SU-DHL-6 (cell line): ENCODE measurements around the gene FAM162A.

Experiments used
- EZH2phosphoT487 ChIP-seq: fragments of 200-600 bp; sonication (generic), shearing (Covaris generic); conservative IDR thresholded peaks from 2 replicates; pipeline ENCODE4 v1.6.1; 2018; ENCODE audit warnings: mild to moderate bottlenecking, antibody characterized with exemption, low read length, moderate library complexity, mixed read lengths
- TF ChIP-seq, protein P1 (sequence below): fragments of 200-600 bp; sonication (generic); IDR thresholded peaks from one replicate; pipeline ENCODE4 v1.5.1; 2017; ENCODE audit warnings: antibody characterized with exemption, mild to moderate bottlenecking, low read length, moderate library complexity; ENCODE audit not compliant: insufficient read depth, poor library complexity, severe bottlenecking

DNA sequence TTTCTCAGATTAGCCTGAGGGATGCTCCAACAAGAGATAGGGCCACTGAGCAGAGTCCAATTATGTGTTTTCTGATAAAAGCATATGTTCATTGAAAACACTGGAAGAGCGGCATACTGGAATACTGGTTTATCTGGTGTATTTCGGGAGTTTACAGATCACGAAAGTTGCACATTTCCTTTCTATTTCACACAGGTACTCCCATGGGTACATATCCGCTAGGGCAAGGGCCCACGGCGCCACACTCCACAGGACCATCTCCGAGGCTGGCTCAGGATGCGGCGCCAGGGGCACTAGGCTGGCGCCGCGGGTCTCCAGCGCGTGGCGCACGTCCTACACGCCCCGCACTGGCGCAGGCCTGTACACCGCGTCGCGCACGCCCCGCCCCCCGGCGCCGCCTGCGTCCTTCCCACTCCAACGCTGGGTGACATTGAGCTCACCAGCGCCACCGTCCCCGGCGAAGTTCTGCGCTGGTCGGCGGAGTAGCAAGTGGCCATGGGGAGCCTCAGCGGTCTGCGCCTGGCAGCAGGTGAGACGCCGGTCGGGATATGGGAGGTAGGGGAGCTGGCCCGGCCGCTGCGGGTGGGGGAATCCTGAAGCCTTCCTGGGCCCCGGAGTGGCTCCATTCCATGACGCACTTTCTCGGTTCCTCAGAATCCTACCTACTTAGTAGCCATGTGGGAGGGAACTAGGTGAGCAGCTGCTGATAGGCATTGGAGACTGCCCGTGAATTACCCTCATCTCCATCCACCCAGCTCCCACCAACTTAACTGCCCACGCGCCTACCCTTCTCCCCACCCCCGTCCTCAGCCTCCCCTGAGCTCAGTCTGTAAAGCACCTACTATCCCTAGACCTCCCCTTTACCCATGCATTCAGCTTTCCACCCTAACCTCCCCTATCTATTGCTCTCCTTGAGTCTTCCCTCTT lies at the start of gene FAM162A:
- TF ChIP-seq, protein P1, sequence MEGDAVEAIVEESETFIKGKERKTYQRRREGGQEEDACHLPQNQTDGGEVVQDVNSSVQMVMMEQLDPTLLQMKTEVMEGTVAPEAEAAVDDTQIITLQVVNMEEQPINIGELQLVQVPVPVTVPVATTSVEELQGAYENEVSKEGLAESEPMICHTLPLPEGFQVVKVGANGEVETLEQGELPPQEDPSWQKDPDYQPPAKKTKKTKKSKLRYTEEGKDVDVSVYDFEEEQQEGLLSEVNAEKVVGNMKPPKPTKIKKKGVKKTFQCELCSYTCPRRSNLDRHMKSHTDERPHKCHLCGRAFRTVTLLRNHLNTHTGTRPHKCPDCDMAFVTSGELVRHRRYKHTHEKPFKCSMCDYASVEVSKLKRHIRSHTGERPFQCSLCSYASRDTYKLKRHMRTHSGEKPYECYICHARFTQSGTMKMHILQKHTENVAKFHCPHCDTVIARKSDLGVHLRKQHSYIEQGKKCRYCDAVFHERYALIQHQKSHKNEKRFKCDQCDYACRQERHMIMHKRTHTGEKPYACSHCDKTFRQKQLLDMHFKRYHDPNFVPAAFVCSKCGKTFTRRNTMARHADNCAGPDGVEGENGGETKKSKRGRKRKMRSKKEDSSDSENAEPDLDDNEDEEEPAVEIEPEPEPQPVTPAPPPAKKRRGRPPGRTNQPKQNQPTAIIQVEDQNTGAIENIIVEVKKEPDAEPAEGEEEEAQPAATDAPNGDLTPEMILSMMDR = peak; percentile 75
- TF ChIP-seq EZH2phosphoT487 = no peak
